Esophagus squamous epithelium (tissue), 5 donors: ENCODE results near the gene RASGRF1. TPM values are rescaled to one million over a fixed set of nuclear protein-coding genes. Genes with fewer than 3 reads are reported as not detected.

Source experiments
- DNase-seq: peaks from one replicate; lab custom pipeline; 2025; lab: John Stamatoyannopoulos, UW
- H3K27ac ChIP-seq, 4 donors: fragments of 200-600 bp; sonication (generic); one replicate each; pipeline ENCODE4 v1.5.1; 2016 to 2019; ENCODE audit warnings: mild to moderate bottlenecking in 1 of 4
- H3K27me3 ChIP-seq, 4 donors: fragments of 200-600 bp; sonication (generic); 1 replicate in 3 of 4; 2 replicates in 1 of 4; pipeline versions ENCODE4 v1.5.1 to v1.6.0; 2017 to 2021; ENCODE audit warnings: antibody characterized with exemption in 1 of 4
- H3K36me3 ChIP-seq, 3 donors: fragments of 200-600 bp; sonication (generic); one replicate each; pipeline ENCODE4 v1.5.1; 2016 to 2019
- H3K4me1 ChIP-seq, 3 donors: fragments of 200-600 bp; sonication (generic); one replicate each; pipeline ENCODE4 v1.5.1; 2017 to 2019
- H3K4me3 ChIP-seq, 4 donors: fragments of 200-600 bp; sonication (generic); 1 replicate in 3 of 4; 2 replicates in 1 of 4; pipeline ENCODE4 v1.5.1; 2016 to 2019; ENCODE audit warnings: mild to moderate bottlenecking in 2 of 4, moderate library complexity in 1 of 4
- H3K9me3 ChIP-seq, 3 donors: fragments of 200-600 bp; sonication (generic); one replicate each; pipeline ENCODE4 v1.5.1; 2016 to 2019
- CTCF ChIP-seq, 6 experiments: fragments of 450-650 bp in 4 of 6; fragments of 200-600 bp in 2 of 6; sonication (generic) in 2 of 6; IDR thresholded peaks; one replicate each; pipeline ENCODE4 v1.5.1; 2016 to 2019; ENCODE audit warnings: antibody characterized with exemption in 6 of 6, mild to moderate bottlenecking in 4 of 6, moderate library complexity in 4 of 6
- POLR2A ChIP-seq, 4 donors: fragments of 450-650 bp; IDR thresholded peaks; one replicate each; pipeline ENCODE4 v1.6.1; 2017; ENCODE audit warnings: antibody characterized with exemption in 4 of 4, mild to moderate bottlenecking in 4 of 4, moderate library complexity in 3 of 4
- WGBS, 2 donors: methylation state at CpG; one replicate each; pipeline ENCODE4 v1.1.5; 2018; 5-methylcytosine and 5-hydroxymethylcytosine counted together
- intact Hi-C: fragments of 100-400 bp; cut with DNase I; formaldehyde crosslinking; loops from one replicate; pipeline ENCODE4 v1.15.0; 2022
- total RNA-seq, 4 donors: library from RNA; depleted of rRNA; stranded (reverse); fragments of >200 nt; gene quantifications; one replicate each; pipeline ENCODE4 v1.1.0, GENCODE V29; 2016
- donor health status: DM: yes; HTN: yes; CAD: no.

Gene RASGRF1
- total RNA-seq, 4 donors from 2014 or later = 0.23 TPM; not detected in 3

- 62 to 75% methylated on average over 5 of the region's 5 CpGs for WGBS, 2 donors
- Histone ChIP-seq H3K27ac (peak overlapping the region in 1 of 4 donors; percentile 22), H3K27me3 (no peaks in the 10 kb centered on the region), H3K4me1 (peaks cover 7 to 87% (median 32%) of the 10 kb centered on the region in 3 donors), H3K4me3 (no peak overlapping the region), H3K9me3 (no peaks in the 10 kb centered on the region), H3K36me3 (peaks cover 0 to 49% (median 0%) of the 10 kb centered on the region in 3 donors)
- no peak for TF ChIP-seq POLR2A (IDR thresholded peaks at IDR 0.05)
- no peak for TF ChIP-seq CTCF (IDR thresholded peaks at IDR 0.05)
- DNase-seq = no peak
- intact Hi-C loops = no loop called here
Observed at GRCh38 chr15:78934655-78935023, 155.9 kb downstream of the RASGRF1 start.

- peaks cover 7 to 86% (median 32%) of the 10 kb centered on the region in 3 donors for H3K4me1 ChIP-seq
Observed at GRCh38 chr15:78933823-78934654, 156.5 kb downstream of the RASGRF1 start.

GRCh38 chr15:78933187-78933822, 157.3 kb downstream of the RASGRF1 start:
- 79 to 94% methylated on average over 4 to 10 of the region's 12 CpGs for WGBS, 2 donors
- peaks cover 0 to 49% (median 0%) of the 10 kb centered on the region in 3 donors for H3K36me3 ChIP-seq
- peak overlapping the region in 2 of 4 donors; percentile 3 to 19 for H3K27ac ChIP-seq

More at GRCh38 chr15:78933823-78934654, 156.5 kb downstream of the RASGRF1 start:
- 50 to 71% methylated on average over 7 to 12 of the region's 20 CpGs for WGBS, 2 donors
- H3K27ac ChIP-seq = peak overlapping the region in 2 of 4 donors; percentile 19 to 22
- H3K36me3 ChIP-seq = peaks cover 0 to 49% (median 0%) of the 10 kb centered on the region in 3 donors
- intact Hi-C loops = no loop called here
- TF ChIP-seq POLR2A (IDR thresholded peaks at IDR 0.05) = no peak
- no peak for TF ChIP-seq CTCF (IDR thresholded peaks at IDR 0.05)
- no peak for DNase-seq
- H3K9me3 ChIP-seq = no peaks in the 10 kb centered on the region
- no peak overlapping the region for H3K4me3 ChIP-seq
- no peaks in the 10 kb centered on the region for H3K27me3 ChIP-seq

GRCh38 chr15:78932258-78932808, 158.2 kb downstream of the RASGRF1 start:
- H3K36me3 ChIP-seq = peaks cover 0 to 55% (median 0%) of the 10 kb centered on the region in 3 donors
- no peaks in the 10 kb centered on the region for H3K9me3 ChIP-seq
- no peaks in the 10 kb centered on the region for H3K27me3 ChIP-seq
- H3K27ac ChIP-seq = no peak overlapping the region
- intact Hi-C loops = no loop called here
- H3K4me1 ChIP-seq = peaks cover 4 to 75% (median 25%) of the 10 kb centered on the region in 3 donors
- no peak for DNase-seq
- 46 to 85% methylated on average over 2 to 4 of the region's 13 CpGs for WGBS, 2 donors
- H3K4me3 ChIP-seq = no peak overlapping the region
- TF ChIP-seq POLR2A (IDR thresholded peaks at IDR 0.05) (no peak), CTCF (IDR thresholded peaks at IDR 0.05) (no peak)

More at GRCh38 chr15:78933187-78933822, 157.3 kb downstream of the RASGRF1 start:
- Histone ChIP-seq H3K27me3 (no peaks in the 10 kb centered on the region), H3K9me3 (no peaks in the 10 kb centered on the region), H3K4me1 (peaks cover 5 to 79% (median 29%) of the 10 kb centered on the region in 3 donors), H3K4me3 (no peak overlapping the region)
- DNase-seq = no peak
- TF ChIP-seq POLR2A (IDR thresholded peaks at IDR 0.05) (no peak), CTCF (IDR thresholded peaks at IDR 0.05) (no peak)
- intact Hi-C loops = no loop called here
